DMS114 treated with DMSO at 0.1 percent for 48 hours (cell line): ENCODE measurements around the gene ITGB1.

ENCODE experiments used
- DNase-seq: peaks from one replicate; lab custom pipeline; 2025; ENCODE audit not compliant: unreplicated experiment; lab: John Stamatoyannopoulos, UW

ITGB1 gene

GRCh38 chr10:32890444-32890843 is 67.6 kb downstream of the ITGB1 start:
- no peak for DNase-seq

DNA sequence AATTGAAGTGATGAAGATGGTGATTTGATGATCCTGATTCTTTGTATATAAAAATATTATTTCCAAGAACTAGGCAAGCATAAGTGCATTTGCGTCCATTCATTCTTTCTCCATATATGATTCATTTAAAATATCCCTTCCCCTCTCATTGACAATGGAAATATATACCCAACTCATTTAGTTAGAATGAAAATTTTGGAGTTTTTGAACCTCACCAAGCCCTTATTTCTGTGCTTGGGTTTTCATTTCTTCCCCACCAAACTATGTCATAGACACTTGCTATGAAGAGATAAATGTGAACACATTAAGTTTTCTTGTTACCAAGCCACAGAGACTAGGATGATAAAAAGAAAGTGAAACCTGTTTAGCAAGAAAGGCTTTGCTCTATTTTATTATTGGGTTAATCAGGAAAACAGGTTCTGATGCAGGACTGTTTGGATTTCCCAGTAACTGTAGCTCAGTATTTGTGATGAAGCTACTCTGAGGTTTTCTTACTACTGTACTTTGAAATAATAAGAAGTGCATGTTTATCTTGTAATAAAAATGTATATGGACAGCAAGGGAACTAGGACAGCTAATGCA is 68.3 kb downstream of the ITGB1 start:
- no peak for DNase-seq

- DNase-seq = no peak
Observed at GRCh38 chr10:32888161-32888927, 69.7 kb downstream of the ITGB1 start.

DNA sequence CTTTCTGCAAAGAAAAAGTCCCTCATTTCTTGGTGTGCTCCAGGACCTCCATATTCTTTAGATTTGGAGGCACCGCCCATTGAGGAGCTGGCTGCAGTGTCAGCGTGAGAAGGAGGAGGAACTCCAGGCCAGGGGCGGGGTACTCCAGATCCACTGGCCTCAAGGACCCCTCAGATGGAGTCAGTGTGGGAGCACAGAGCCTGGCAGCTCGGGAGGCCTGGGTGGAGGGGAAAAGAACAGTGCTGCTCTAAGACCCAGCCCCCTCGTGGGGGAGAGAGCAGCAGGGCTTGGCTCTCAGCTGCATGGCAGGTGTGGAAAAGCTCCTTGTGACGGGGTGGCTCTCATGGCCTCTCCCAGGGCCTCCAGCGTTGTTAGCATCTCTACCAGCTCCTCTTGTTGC is 70.5 kb downstream of the ITGB1 start:
- DNase-seq = no peak

- no peak for DNase-seq
Observed at GRCh38 chr10:32882076-32882475, 76.0 kb downstream of the ITGB1 start.

DNA sequence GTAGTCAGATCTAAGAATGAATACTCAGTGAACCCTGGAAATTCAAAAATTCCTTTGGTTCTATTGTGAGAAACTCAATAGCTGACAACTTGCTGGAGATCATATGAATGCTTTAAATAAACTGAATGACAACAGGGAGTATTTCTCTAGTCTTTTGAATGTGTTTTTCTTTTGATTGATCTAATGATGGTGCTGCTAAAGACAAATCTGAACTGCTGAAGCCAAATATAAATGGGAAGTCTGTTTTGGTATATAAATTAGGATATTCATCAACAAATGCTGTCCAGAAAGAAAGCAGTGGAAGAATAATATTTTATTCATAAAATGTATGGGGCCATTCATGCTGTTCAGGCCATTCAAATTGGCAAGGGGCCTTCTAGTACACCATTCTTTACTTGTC is 79.4 kb downstream of the ITGB1 start:
- DNase-seq = no peak

DNA sequence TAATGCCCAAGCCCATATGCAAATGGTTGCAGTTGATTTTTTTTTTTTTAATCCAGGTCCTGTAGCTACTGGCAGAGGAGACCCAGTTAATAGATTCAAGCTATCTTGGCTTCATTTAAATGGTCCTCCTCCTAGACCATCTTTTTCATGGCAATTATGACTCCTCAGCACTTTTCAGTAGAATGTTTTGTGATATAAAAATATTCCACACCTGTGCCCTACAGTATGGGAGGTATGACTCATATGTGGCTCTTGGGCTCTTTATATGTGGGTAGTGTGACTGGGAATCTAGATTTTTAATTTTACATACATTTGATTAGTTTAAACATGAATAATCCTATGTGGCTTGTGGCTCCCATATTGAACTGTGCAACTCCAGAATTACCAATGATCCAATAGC is 80.1 kb downstream of the ITGB1 start:
- no peak for DNase-seq

- DNase-seq = no peak
Observed at GRCh38 chr10:32865170-32865569, 92.9 kb downstream of the ITGB1 start.

DNA sequence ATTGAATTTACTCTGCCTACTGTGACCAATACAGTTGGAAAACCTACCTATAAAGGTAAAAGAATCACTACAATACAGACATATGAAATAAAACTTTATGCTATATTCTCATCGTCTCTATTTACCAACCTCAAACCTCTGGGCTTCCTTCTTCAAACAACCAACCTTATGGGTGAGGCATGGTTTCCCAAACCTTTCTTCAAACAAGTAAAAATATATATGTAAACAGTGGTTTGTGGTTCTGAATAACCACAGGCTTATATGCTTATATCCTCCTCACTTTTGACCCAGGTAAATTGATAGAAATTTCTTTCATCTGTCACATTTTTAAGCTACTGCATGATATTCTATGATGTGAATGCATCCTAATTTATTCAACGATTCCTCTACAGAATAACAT is 103.6 kb downstream of the ITGB1 start:
- DNase-seq = no peak

DNA sequence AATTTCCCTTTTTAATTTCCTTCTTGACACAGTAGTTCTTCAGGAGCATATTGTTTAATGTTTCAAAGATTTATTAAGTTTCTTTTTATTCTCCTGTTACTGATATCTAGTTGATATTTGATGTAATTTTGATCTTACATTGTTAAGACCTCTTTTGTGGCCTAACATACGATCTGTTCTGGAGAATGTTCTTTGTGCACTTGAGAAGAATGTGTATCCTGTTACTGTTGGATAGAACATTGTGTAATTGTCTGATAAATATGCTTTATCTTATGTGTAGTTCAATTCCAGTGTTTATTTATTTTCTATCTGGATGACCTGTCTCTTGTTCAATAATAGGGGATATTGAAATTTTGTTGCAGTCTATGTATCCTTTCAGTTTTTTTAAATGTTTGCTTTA is 106.7 kb downstream of the ITGB1 start:
- no peak for DNase-seq
